ENCODE results near the gene FBLN5. TPM values are rescaled to one million over a fixed set of nuclear protein-coding genes. Genes with fewer than 3 reads are reported as not detected.

The FBLN5 gene
- total and polyA plus RNA-seq, 2 donors (not counting 3 experiments of a cell fraction or from before 2014, with no cell fraction given) = 27.6 to 33.1 TPM

- no TSS peak for BruUV-seq (replicated peaks)
- Histone ChIP-seq H3K27ac (ENCODE audit: insufficient read depth, low read depth, low read length) (no peak overlapping the region), H3K4me2 (ENCODE audit: insufficient read depth, low read length) (no peak overlapping the region), H3K36me3 (ENCODE audit: control insufficient read depth in 2 of 2, extremely low read depth in 1 of 2, insufficient read depth in 2 of 2, low read length in 2 of 2) (no peaks in the 10 kb centered on the region), H3K9ac (replicated peaks; ENCODE audit: extremely low read depth, insufficient read depth, low read length) (no peak overlapping the region), H3K9me1 (replicated peaks; ENCODE audit: control insufficient read depth, extremely low read depth, insufficient read depth, low read length) (no peaks in the 10 kb centered on the region), H3K79me2 (ENCODE audit: control insufficient read depth, insufficient read depth, low read length) (no peaks in the 10 kb centered on the region), H3K9me3 (replicated peaks; ENCODE audit: control insufficient read depth, insufficient read depth, low read length) (no peaks in the 10 kb centered on the region), H2AFZ (ENCODE audit: low read depth, low read length) (no peak overlapping the region), H3K4me1 (ENCODE audit: control insufficient read depth, extremely low read depth, insufficient read depth, low read length) (no peaks in the 10 kb centered on the region), H3K27me3 (ENCODE audit: control insufficient read depth in 2 of 2, insufficient read depth in 2 of 2, low read length in 2 of 2) (peaks cover 0 to 7% of the 10 kb centered on the region in 2 experiments), H4K20me1 (replicated peaks; ENCODE audit: control insufficient read depth, extremely low read depth, insufficient read depth, low read length) (no peaks in the 10 kb centered on the region), H3K4me3 (replicated peaks in 1 of 3; ENCODE audit: insufficient read depth in 1 of 3, low read depth in 1 of 3, low read length in 3 of 3) (no peak overlapping the region)
- no peak for TF ChIP-seq POLR2AphosphoS5 (IDR thresholded peaks at IDR 0.05; ENCODE audit: insufficient read depth, low read depth, low read length)
- TF ChIP-seq EZH2 (IDR thresholded peaks at IDR 0.05; ENCODE audit: borderline replicate concordance, low read depth, low read length, severe bottlenecking) = no peak
- no peak for TF ChIP-seq MYC (IDR thresholded peaks at IDR 0.05; ENCODE audit: low read depth, low read length)
- TF ChIP-seq CTCF (IDR thresholded peaks at IDR 0.05; ENCODE audit: extremely low read depth in 1 of 2, insufficient read depth in 1 of 2, low read depth in 1 of 2, low read length in 2 of 2) = no peak
- TF ChIP-seq FOS (IDR thresholded peaks at IDR 0.05; ENCODE audit: borderline replicate concordance, insufficient read depth, low read length) = no peak
- no peak for TF ChIP-seq GATA2 (IDR thresholded peaks at IDR 0.05; ENCODE audit: insufficient read depth, insufficient read length, low read depth, low read length)
- TF ChIP-seq POLR2A (IDR thresholded peaks at IDR 0.05; ENCODE audit: low read depth, low read length) = no peak
- no peak for TF ChIP-seq MAX (IDR thresholded peaks at IDR 0.05; ENCODE audit: insufficient read depth, insufficient read length)
- TF ChIP-seq JUN (IDR thresholded peaks at IDR 0.05; ENCODE audit: borderline replicate concordance, insufficient read depth, insufficient read length, low read depth) = no peak
- intact Hi-C loops (cut with micrococcal nuclease) (loop anchor here (1.0 kb wide), 1 partner anchor 10 kb away; no protein-coding TSS in a partner anchor), dilution Hi-C loops (cut with MboI; ENCODE audit: extremely low pct_ligation_motif_present, low sequenced_read_pairs) (no loop called here)
- ChIA-PET POLR2A (no interaction called here), CTCF (no interaction called here)
- DNase-seq (ENCODE audit: low read depth, low spot score) (no peak), FAIRE-seq (no peak)
Observed at GRCh38 chr14:91843437-91843836, 104.1 kb downstream of the FBLN5 start.

Data from endothelial cell of umbilical vein (primary cell).